Sciatic nerve (tissue), 2 donors: Measurements from ENCODE around the gene TOPAZ1. TPM values are rescaled to one million over a fixed set of nuclear protein-coding genes. Genes with fewer than 3 reads are reported as not detected.

Source experiments
- ATAC-seq: fragments of 200-7000 bp; cut with Tn5 transposase; one replicate; pipeline ENCODE4 v1.9.1; 2020; ENCODE audit warnings: mild to moderate bottlenecking, moderate library complexity
- DNase-seq: peaks from one replicate; pipeline ENCODE4 v3.0.0-alpha.2; 2020; ENCODE audit warnings: low spot score
- intact Hi-C: fragments of 100-400 bp; cut with DNase I; formaldehyde crosslinking; loops from one replicate; pipeline ENCODE4 v1.14.2; 2022
- total RNA-seq: library from RNA; stranded (reverse); fragmentation: NEBNext Ultra II Directional; extraction: Animal tissue kit (Norgen Biotek cat#: 25700); gene quantifications from one replicate; pipeline ENCODE4 v1.2.1, GENCODE V29; 2021
- donor health status: DM: no; HTN: no; CAD: no.
- donor health status: DM: no; HTN: no; CAD: no.

The TOPAZ1 gene
- total RNA-seq, 1 donor from 2014 or later, result not detected

DNA sequence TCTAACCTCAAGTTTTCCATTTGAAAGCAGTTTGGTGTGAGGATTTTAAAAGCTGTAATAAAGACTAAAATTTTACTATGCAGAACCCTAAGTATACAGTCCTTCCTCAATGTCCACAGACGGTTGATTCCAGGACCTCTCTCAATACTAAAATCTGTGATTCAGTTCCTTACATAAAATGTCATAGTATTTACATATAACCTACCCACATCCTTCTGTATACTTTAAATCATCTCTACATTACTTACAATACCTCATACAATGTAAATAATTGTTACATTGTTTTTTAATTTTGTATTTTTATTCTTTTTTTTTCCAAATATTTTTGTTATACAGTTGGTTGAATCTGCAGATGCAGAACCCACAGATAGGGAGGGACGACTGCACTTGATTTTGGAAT, 2.8 kb upstream of the TOPAZ1 start:
- intact Hi-C loops, result no loop called here
- ATAC-seq (no peak), DNase-seq (no peak)

DNA sequence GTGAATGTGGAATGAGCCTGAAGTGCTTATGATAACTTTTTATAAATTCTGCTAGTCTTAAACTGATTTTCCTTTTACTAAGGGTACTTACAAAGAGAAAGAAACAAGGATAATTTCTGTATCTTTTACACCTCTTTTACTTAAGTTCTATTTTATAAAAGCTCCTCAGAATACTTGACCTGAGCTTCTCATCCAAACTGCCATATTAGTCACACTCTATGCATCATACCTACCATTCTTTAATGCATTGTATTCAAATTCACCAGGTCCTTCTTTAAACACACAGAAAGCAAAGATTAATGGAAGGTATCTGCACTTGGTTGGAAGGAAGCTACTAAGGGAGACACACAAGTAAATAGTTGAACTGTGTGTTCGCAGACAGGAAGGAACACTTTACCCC, 1.6 kb upstream of the TOPAZ1 start:
- ATAC-seq, result no peak
- no peak for DNase-seq
- intact Hi-C loops, result no loop called here

DNA sequence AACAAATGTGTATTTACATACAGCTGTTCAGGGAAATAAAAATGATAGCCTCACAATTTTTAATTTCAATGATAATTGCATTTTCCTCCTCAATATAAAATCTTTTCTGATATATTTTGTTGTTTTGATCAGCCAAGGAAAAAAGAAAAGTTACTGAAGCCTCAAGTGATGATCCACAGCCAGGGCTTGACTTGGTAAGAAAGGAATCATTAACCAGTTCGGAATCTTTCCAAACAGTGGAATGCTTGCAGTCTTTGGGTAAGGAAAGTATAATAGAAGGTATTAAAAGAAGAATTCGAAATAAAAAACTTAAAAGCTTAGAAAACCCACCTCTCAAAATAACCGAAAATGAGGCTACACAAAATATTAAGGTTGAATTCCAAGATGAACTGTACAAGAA, 1.0 kb downstream of the TOPAZ1 start:
- ATAC-seq, result no peak
- intact Hi-C loops, result no loop called here
- no peak for DNase-seq

DNA sequence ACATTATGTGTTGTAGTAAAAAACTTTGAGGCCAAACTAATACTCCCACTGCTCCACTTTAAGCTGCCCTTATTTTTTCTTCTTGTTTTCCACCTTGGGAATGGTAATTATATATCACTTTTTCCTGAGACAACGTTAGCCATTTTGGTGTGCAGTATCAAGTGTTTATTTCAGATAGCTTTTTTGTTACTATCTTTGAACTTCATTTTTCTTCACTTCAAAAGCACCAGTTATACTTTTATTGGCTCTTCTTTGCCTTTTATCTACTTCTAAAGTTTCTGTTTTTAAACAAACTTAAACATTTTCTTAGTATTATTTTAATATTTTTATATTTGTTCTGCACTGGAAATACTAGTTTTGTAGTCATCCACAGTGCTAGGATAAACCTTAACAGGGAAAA, 6.5 kb downstream of the TOPAZ1 start:
- DNase-seq (no peak), ATAC-seq (no peak)
- intact Hi-C loops, result no loop called here

DNA sequence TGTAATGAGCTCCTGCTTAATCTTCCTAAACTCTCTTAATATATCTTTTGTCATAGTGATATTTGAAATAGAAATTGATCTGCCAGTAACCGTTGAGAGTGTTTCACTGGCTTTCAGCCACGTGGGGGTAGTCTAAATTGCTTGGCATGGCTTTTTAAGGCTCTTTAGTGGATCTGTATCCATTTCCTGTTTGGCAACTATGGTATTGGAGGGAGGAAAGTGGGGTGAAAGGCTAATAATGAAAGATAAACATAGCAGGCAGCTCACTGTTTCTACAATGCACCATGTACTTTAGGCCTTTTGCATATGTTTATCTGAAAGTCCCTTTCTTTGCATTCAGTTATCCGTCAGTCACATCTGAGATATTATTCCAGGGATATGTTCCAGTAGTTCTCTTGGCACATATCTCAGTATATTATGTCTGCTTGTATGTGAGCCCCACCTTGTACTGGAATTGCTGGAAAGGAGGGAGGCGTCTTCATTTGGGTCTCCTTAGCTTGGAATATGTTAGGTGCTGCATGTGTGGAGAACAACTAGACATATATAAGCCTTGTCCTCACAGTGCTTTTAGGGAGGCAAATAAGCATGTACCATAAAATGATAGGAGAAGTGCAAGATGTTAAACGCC, 10.8 kb downstream of the TOPAZ1 start:
- DNase-seq (no peak), ATAC-seq (no peak)
- intact Hi-C loops, result no loop called here

DNA sequence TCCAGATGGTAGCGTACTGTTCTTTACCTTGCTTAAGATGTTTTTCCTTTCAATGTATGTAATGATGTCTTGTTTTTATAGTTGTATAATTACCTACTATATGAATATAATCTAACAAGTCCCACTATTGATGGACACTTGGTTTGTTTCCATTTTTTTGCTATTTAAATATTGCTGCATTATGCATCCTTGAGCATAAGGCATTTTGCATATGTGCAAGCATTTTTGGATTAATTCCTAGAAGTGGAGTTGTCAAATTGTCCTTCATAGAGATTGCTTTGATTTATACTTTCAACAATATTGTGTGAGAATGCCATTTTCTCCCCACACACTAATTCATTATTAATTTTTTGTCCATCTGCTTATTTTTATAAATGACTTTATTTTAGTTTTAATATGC, 17.7 kb downstream of the TOPAZ1 start:
- ATAC-seq (no peak), DNase-seq (no peak)
- intact Hi-C loops, result no loop called here

DNA sequence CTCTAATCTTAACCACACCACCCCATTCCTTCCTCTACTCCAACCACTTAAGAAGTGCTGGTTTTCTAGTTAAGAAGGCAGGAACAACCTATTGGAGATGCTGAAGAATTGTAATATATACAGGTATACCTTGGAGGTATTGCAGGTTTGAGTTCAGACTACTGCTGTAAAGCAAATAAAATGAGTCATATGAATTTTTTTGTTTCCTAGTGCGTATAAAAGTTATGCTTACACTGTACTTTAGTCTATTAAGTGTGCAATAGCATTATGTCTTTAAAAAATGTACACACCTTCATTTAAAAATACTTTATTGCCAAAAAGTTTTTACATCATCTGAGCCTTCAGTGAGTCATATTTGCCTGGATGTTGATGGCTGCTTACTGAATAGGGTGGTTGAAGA, 22.5 kb downstream of the TOPAZ1 start:
- DNase-seq, result no peak
- no peak for ATAC-seq
- intact Hi-C loops, result no loop called here

DNA sequence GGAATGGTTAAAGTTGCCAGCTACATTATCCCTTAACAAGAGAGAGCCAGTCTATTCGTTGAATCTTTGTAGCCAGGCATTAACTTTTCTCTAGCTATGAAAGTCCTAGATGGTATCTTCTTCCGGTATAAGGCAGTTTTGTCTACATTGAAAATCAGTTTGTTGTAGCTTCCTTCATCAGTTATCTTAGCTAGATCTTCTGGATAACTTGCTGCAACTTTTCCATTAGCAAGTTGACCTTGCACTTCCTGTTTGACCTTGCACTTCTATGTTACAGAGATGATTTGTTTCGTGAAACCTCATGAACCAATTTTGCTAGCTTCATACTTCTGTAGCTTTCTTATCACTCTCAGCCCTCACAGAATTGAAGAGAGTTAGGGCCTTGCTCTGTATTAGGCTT, 24.1 kb downstream of the TOPAZ1 start:
- intact Hi-C loops, result no loop called here
- DNase-seq (no peak), ATAC-seq (no peak)

DNA sequence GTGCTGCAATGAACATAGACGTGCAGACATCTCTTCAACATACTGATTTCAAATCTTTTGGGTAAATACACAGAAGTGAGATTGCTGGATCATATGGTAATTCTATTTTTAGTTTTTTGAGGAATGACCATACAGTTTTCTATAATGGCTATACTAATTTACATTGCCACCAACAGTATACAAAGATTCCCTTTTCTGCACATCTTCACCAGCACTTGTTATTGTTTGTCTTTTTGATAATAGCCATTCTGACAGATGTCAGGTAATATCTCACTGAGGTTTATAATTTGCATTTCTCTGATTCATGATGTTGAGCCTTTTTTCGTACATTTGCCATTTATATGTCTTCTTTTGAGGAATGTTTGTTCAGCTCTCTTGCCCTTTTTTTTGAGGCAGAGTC, 30.5 kb downstream of the TOPAZ1 start:
- intact Hi-C loops, result no loop called here
- no peak for DNase-seq
- ATAC-seq, result no peak

DNA sequence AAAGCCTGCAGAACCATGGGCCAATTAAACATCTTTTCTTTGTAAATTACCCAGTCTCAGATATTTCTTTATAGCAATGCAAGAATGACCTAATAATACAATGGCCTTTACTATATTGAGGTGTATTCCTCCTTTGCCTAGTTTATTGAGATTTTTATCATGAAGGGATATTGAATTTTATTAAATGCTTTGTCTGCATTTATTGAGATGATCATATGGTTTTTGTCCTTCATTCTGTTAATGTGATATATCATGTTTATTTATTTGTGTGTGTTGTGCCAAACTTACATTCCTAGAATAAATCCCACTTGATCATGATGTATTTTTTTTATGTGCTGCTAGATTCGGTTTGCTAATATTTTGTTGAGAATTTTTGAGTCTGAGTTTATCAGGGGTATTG, 36.2 kb downstream of the TOPAZ1 start:
- DNase-seq (no peak), ATAC-seq (no peak)
- intact Hi-C loops, result no loop called here

DNA sequence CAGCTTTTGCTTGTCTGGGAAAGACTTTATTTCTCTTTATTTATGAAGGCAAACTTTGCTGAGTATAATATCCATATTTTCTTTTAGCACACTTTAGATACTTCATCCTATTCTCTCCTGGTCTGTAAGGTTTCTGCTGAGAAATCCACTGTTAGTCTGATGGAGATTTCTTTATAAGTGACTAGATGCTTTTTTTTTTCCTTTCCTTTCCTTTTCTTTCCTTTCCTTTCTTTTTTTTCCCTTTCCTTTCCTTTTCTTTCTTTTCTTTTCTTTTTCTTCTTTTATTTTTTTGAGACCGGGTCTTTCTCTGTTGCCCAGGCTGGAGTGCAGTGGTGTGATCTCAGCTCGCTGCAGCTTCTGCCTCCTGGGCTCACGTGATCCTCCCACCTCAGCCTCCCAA, 38.4 kb downstream of the TOPAZ1 start:
- intact Hi-C loops, result no loop called here
- ATAC-seq (no peak), DNase-seq (no peak)

DNA sequence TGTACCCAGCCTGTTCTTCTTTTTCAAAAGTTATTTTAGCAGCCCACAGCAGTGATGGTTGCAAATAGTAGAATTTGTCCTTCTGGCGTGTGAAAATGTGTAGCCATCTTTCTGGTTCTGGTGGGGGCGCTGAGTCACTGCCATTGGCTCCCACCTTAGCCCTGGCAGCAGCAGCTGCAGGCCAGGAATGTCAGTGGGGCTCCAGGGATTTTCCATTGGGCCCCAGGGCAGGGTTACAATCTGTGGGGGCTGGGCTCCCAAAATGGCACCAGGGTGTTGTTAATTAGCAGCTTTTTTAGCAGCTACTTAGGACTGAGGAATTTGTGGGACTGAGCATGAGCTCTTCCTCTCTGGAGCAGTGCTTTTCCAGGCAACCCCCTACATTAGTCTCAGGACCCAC, 38.9 kb downstream of the TOPAZ1 start:
- ATAC-seq, result no peak
- no peak for DNase-seq
- intact Hi-C loops, result no loop called here

DNA sequence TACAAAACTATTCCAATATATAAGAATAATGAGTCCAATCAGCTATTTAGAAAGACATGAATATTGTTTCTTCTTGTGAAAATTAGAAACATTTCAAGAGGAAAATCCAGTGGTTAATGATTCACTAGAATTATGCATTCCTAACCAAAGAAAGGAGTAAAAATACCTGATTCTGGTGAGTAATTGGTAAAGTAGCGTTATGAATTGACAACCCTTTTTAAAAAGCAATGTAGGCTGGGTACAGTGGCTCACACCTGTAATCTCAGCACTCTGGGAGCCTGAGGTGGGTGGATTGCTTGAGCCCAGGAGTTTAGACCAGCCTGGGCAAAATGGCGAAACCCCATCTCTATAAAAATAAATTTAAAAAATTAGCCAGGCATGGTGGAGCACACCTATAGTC, 43.3 kb downstream of the TOPAZ1 start:
- DNase-seq (no peak), ATAC-seq (no peak)
- intact Hi-C loops, result no loop called here

DNA sequence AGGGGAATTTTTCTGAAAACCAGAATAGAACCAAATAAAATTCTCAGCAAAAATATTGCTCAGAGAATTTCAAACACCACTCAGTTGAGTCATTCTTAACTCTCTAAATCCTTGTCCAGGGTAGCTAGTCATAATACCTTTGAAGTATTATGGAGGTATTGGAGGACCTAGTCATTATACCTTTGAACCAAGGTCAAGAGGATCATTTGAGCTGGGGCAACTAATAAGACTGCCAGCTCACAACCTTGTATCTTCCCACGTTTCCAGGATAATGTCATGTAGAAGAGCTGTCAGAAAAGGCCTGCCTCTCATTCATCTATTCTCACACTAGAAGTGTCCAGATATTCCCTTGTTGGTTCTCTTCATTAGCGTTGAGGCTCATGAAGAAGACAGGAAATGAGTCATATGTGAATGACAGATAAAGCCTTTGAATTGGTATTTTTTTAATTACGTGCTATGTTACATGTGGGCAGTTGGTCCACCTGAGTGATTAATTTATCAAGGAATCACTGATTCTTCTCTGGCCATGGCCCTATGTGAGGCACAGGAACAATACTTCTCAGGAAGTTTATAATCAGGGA, 48.3 kb downstream of the TOPAZ1 start:
- DNase-seq (no peak), ATAC-seq (no peak)
- intact Hi-C loops, result no loop called here

DNA sequence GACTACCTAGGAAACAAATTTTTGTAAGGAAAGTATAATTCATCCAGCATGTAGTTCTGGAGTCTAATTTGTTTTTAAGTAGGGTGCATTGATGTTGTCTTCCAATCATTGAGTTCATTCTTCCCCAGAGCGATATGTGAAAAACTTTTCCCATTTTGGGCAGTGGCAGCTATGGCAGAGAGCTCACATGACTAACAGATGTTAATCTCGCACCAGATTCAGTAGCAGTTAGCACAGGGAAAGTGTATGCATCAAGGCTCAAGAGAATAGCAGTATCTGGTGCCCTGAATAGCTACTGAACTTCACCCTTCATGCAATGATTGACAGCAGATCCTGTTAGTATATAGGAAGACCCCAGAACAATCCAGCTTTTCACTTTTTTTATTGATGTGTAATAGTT, 50.6 kb downstream of the TOPAZ1 start:
- DNase-seq (no peak), ATAC-seq (no peak)
- intact Hi-C loops, result no loop called here

DNA sequence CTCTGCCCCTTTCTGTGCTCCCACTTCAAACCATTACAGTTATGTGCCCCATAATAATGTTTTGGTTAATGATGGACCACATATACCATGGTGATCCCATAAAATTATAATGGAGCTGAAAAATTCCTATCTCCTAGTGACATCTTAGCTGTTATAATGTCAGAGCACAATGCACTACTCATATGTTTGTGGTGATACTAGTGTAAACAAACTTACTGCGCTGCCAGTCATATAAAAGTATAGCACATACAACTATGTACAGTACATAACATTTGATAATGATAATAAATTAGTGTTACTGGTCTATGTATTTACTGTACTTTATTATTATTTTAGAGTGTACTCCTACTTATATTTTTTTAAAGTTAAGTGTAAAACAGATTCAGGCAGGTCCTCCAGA, 51.3 kb downstream of the TOPAZ1 start:
- ATAC-seq (no peak), DNase-seq (no peak)
- intact Hi-C loops, result no loop called here

DNA sequence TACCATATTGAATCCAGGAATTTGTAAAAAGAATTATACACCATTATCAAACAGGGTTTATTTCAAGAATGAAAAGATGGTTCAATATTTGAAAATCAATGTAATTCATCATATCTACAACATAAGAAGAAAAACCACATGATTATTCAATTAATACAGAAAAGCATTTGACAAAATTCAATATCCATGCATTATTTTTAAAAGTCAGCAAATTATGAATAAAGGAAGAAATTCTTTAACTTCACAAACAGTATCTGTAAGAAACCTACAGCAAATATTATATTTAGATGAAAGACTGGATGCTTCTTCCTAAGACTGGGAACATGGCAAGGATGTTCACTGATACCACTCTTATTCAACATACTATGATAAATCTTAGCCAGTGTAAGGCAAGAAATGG, 55.6 kb downstream of the TOPAZ1 start:
- intact Hi-C loops, result no loop called here
- DNase-seq (no peak), ATAC-seq (no peak)

DNA sequence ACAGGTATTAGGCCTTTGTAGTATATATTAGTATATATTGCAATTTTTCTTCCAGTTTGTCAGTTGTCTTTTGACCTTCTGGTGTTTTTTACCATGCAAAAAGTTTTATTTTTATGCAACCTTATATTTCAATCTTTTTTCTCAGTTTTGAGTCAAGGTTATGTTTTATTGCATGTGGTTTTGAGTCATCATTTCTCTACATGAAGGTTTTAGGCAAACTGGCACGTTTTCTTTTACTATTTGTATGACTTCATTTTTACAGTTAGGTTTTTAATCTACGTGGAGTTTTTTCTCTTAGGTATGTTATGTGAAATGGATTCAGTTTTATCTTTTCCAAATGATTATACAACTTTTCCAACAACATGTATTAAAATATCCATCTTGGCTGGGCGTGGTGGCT, 60.1 kb downstream of the TOPAZ1 start:
- intact Hi-C loops, result no loop called here
- DNase-seq, result no peak
- no peak for ATAC-seq

DNA sequence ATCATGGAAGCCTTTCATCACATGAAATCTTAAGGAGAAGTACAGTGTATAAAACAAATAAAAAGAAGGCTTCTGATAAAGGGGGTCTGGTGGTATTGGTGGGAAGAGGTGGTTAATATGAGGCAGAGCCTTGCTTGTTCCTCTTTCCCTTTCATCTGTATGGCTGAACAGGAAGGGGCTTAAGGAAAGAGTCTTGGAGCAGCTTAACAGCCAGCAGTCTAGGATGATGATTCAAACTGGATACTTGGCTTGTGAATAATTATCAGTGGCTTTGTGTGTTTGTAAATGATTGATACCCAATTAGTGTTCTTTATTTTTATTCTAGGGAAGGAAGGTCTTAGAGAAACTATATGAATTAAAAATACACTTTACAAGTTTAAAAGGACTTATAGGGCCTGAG, 67.8 kb downstream of the TOPAZ1 start:
- intact Hi-C loops, result no loop called here
- ATAC-seq, result no peak
- DNase-seq, result no peak

DNA sequence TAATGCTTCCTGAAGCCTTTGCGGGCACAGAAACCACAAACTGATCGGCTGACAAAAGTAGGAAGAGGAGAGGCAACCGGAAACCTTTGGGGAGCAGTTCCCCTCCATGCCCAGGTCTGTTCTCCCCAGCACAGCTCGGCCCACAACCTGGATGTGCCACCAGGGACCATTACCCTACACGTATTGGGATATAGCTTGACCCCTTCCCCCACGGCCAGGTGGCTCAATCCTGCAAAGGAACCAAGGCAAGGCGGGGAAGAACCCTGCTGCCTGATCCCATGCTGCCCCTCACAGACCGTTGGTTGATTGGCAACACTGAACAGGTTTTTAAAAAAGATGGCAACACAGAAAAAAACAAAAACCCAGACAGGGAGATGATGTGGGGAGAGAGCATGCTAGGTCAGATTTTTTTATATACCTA, 77.2 kb downstream of the TOPAZ1 start:
- no peak for DNase-seq
- ATAC-seq, result no peak
- intact Hi-C loops, result no loop called here

DNA sequence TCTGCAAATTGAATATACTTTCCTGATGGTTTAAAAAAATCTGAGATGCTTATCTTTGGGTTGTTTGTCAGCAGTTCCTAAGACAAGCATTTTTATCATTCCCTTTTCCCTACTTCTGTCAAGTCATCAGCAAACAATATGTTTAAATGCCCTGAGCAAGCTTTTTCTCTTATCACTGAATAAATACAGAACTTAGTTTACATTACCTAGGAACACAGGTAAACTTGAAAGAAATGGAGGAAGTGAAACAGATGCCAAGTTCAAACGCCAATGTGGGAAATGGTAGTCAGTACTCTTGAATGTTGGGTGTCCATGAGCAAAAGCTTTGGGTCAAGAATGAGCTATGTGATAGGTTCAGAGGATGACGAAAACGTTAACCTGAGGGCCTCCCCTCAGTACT, 79.6 kb downstream of the TOPAZ1 start:
- ATAC-seq (no peak), DNase-seq (no peak)
- intact Hi-C loops, result no loop called here
